ENCODE data around the gene PPP1R3F.

GRCh38 chrX:49277535-49277830 is 7.9 kb downstream of the PPP1R3F start:
- TF ChIP-seq BHLHE40 (IDR thresholded peaks at IDR 0.05; ENCODE audit: borderline replicate concordance) (no peak), SP1 (IDR thresholded peaks at IDR 0.05) (no peak), LEF1 (IDR thresholded peaks at IDR 0.05; ENCODE audit: borderline replicate concordance) (no peak)
